NCI-H2107 (cell line): ENCODE data around the gene PPIL4.

Source experiments
- DNase-seq: peaks from one replicate; lab custom pipeline; 2025; lab: John Stamatoyannopoulos, UW

Gene PPIL4, protein sequence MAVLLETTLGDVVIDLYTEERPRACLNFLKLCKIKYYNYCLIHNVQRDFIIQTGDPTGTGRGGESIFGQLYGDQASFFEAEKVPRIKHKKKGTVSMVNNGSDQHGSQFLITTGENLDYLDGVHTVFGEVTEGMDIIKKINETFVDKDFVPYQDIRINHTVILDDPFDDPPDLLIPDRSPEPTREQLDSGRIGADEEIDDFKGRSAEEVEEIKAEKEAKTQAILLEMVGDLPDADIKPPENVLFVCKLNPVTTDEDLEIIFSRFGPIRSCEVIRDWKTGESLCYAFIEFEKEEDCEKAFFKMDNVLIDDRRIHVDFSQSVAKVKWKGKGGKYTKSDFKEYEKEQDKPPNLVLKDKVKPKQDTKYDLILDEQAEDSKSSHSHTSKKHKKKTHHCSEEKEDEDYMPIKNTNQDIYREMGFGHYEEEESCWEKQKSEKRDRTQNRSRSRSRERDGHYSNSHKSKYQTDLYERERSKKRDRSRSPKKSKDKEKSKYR

DNA sequence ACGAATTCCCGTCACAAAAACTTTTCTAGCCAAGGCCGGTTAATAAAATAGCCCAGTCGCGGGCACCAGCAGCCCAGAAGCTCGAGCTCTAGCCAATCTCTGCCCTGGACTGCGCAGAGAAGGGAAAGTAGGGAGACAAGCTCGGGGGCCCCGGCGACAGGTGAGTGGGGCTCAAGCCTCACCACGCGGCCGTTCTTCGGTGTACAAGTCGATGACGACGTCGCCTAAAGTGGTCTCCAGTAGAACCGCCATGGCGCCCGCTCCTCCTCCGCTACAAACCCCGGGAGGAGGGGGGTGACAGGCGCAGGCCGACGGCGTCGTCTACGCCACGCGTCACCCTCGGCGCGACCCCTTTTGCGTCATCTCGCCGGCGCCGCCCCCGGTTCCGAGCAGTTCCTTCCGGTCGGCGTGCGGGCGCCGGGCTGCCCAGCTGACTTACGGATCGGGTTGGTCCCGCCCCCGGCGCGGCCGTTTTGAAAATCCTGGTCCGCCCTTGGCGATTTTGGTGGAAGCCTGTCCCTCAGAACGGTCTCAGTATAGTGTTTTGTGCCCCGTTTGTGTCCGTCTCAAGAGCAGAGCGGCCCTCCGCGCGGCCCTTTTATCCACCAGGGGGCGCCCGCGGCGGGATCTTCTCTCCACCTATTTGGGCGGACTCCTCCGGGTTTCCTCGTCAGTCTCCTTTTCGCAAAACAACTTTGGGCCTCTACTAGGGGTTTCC is at the start of gene PPIL4:
PPIL4 (minus strand) TSS at position 290 of the 718 bp plus-strand sequence; CDS start at position 252, 38 bp downstream.
- DNase-seq, result peak; percentile 93

DNA sequence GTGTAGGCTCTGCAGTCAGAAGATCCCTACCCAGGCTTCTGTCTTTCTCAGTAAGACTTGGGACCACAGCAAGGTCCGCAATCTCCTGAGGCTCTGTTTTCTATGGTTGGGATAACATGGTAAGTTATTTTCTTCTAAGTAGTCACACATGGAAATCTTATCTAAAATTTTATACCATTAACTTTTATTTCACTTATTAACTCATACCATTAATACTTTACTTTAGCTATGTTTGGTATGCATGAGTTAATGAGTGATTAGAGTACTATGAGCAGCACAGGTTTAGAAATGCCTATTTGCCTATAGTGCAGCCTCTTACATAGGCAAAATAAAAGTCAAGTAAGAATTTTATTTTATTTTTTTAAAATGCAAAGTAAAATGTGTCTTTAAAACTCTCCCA is 47.6 kb upstream of the PPIL4 start:
- no peak for DNase-seq

DNA sequence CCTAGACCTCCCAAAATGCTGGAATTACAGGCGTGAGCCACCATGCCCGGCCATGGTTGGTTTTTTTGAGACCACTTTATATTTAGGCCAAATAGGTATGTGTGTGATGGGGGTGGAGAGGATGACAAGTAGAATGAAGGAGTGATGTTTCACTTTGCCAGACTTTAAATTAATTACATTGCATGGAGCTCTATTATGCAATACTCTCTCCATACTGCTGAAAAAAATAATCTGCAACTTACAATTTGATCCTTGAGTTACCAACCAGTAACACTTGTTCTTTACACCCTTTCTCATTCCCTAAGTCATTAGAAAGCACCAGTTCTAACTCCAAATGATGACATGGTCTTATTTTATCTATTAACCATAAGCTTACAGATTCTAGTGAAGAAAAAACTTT is 47.1 kb upstream of the PPIL4 start:
- DNase-seq, result no peak

DNA sequence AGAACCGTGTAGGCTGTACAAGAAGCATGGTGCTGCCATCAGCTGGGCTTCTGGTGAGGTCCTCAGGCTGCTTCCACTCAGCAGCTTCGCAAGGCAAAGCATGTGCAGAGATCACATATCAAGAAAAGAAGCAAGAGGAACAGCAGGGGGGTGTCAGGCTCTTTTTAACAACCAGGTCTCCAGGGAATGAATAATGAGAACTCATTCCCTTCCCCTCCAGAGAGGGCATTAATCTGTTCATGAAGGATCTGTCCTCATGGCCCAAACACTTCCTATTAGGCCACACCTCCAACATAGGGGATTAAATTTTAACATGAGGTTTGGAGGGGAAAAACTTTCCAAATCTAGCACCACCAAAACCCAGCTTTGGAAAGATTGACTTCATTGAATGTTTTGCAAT is 40.3 kb upstream of the PPIL4 start:
- no peak for DNase-seq

DNA sequence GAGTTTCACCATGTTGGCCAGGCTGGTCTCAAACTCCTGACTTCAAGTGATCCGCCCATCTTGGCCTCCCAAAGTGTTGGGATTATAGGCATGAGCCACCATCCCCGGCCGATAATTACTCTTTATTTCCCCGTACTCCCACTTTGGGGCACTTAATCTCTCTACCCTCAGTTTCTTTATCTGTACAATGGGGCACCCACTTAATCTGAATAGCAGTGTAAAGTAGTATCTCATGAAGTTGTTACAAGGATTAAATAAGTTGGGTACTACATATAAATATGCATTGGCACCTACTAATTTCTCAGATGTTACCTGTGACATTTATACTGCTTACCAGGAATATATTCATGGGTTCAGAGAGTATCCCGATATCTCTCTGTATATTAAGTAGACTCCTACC is 35.5 kb upstream of the PPIL4 start:
- DNase-seq, result no peak

DNA sequence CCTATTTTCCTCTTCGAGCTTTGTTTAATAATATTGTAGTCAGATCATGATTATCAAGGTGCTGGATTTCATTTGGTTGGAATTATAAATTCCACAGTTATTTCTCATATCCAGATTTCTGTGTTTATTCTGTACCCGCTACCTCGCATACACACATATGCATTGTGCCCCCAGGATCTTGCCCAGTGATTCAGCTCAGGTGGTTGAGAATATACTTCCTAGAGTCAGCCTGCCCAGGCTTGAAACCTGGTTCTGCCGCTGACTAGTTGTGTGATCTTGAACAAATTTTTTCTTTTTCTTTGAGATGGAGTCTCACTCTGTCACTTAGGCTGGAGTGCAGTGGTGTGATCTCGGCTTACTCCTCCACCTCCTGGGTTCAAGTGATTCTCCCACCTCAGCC is 35.0 kb upstream of the PPIL4 start:
- no peak for DNase-seq

DNA sequence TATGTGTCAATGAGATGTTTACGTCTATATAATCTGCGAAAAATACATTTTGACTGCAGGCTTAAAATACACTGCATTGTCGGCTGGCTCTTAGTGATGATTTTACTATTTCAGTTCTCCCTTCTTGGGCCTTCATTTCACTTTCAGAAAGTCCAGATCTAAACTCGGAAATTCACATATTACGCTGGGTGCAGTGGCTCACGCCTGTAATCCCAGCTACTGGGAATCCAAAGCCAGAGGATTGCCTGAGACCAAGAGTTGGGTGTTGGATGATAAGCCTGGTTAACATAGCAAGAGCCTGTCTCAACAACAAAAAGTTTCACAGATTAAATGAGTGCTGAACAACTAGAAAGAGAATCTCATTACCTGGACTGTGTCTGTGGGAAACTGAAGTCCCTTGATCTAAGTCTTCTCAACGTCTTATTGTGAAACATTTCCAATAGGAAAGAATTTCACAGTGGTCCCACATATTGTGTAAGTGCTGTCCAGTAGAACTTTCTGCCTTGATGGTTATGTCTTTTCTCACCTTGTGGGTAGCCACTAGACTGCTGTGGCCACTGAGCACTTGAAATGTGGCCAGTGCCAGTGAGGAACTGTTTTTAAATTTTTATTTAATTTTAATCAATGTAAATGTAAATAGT is 22.2 kb upstream of the PPIL4 start:
- no peak for DNase-seq

DNA sequence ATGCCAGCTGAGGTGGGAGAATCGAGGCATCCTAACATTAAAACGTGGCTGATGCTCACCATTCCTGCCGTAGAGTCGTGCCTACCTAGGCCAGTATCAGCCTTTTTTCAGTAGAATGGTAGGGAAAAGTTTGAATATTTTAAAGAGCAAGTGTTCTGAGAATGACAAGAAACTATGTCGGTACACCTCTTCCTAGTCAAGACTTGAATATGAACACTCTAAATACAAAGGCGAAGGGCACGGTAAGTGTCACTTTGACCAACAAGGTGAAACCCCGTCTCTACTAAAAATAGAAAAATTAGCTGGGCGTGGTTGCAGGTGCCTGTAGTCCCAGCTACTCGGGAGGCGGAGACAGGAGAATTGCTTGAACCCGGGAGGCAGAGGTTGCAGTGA is 21.3 kb upstream of the PPIL4 start:
- no peak for DNase-seq

DNA sequence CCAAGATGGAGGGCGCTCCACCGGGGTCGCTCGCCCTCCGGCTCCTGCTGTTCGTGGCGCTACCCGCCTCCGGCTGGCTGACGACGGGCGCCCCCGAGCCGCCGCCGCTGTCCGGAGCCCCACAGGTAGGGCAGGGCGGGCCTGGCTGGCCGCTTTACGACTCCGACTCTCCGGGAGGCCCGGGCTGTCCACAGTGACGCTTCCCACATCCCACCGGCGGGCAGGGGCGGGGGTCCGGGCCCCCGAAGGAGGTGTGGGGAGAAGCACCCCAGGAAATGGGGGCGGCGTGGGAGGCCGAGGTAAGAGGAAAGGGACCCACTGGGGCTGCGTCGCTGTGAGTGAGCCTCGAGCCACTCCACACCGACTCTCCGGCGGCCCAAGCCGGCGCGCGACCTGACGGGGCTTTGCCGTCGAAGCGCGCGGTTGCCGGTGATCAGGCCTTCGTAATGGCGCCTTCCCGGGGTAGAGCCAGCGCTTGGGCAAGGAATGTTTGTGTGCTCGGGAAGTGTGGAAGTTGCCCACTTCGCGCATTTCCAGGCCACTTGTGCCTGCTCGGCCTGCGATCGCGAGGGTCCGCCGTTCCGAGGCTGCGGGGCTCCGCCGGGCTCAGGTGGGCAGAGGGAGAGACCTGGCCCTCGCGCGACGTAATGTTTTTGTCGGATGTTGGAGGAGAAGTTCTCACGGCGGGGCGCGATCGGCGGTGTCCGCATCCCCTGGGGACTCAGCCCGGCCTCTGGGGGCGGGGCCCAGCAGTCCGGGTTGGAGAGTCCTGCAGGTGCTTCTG is 20.8 kb upstream of the PPIL4 start:
- DNase-seq, result peak; percentile 29

DNA sequence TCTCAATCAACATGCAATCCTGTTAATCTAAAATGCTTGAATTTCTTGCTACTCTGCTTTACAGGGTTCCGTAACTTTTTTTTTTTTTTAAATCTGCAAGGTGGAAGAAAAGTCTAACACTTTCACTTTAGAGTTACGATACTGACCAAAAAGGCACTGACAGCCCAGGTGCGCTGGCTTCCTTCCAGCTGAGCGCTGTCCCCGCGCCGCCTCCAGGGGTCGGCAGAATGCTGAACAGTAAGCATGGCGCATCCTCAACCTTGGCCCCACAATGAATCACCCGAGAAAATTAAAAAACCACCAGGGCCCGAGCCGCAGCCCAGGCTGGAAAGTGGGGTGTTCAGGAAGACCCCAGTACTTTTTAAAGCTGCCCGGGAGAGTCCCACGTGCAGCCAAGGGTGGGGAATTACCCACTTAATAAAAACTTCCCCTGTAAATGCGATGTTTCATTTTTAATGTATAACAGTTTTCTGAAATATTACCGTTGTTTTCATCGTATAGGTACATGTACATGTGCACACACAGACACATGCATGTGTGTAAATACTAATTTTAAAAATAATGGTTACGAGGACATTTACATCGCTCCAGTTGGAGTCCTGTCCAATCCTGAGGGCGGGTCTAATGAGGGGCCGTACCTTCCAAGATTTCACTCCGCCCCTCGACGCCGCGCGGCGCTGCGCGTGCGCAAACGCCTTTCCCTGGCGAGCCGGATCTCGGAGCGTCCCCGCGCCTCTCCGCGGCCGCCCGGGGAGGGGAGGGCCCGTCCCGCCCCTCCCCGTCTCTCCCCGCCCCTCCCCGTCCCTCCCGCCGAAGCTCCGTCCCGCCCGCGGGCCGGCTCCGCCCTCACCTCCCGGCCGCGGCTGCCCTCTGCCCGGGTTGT is 19.9 kb upstream of the PPIL4 start, which contains the start of gene GINM1:
GINM1 (plus strand) TSS at position 849 of the 883 bp plus-strand sequence. CDS start 40 bp downstream, outside the sequence.
- DNase-seq, result peak; percentile 88

DNA sequence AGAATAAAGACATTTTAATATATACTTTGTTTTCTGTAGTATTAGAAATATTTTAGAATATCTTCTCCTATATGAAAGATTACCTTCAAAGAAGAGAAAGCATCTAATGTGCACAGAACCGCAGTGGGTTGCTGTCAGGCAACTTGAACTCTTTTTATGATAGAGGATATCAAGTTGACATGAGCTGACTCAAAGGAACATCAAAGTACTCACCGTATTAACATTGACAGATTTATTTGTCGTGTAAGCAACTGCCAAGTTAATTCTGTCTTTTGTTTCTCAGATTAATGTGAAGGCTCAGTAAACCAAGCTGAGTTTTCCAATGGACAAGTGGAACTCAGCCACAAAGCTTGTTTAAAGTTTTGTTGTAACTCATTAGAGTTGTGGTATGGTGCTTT is 18.1 kb upstream of the PPIL4 start:
- no peak for DNase-seq

DNA sequence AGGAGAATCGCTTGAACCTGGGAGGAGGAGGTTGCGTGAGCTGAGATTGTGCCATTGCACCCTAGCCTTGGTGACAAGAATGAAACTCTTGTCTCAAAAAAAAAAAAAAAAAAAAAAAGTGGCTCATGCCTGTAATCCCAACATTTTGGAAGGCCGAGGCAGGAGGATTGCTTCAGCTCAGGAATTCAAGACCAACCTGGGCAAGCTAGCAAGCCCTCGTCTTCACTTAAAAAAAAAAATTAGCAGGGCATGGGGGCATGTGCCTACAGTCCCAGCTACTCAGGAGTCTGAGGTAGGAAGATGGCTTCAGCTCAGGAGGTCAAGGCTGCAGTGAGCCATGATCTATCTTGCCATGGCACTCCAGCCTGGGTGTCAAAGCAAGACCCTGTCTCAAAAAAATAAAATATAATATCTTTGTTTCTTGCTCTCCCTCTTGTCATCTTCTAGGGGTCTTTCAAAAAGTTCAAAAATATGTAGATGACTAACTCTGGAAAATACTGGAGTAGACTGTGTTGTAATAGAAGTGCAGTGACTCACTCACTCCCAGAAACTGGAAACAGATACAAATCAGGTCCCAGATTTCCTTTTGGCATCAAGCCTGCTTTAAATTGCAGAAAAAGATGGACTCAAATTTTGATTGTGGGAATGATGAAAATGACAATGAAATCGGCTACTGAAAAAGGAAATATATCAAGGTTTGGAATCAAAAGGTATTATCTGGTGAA is 17.5 kb upstream of the PPIL4 start:
- no peak for DNase-seq

DNA sequence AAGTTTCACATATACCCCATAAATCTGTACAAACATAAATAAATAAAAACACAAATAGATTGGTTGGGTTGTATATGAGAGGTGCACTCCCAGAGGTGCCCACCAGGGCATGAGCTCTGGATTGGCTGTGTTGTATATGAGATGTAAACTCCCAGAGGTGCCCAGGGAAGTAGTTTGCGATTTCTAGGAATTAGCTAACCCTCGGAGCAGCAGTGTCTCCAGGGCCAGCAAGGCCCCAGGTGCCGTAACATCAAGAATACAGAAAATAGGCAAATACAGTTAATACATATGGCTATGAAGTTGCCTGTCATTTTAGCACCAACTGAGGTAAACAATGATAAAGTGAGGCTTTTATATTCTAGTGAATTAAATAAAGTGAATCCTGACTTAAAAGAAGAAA is 14.9 kb upstream of the PPIL4 start:
- no peak for DNase-seq

DNA sequence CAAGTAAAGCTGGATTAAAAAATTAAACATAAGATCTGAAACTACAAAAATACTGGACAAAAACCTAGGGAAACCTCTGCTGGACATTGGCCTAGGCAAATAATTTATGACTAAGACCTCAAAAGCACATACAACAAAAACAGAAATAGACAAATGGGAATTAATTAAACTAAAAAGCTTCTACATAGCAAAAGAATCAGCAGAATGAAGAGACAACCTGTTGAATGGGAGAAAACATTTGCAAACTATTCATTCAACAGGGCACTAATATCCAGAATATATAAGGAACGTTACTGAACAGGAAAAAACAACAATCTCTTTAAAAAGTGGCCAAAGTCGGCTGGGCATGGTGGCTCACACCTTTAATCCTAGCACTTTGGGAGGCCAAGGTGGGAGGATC is 13.5 kb upstream of the PPIL4 start:
- DNase-seq, result no peak

DNA sequence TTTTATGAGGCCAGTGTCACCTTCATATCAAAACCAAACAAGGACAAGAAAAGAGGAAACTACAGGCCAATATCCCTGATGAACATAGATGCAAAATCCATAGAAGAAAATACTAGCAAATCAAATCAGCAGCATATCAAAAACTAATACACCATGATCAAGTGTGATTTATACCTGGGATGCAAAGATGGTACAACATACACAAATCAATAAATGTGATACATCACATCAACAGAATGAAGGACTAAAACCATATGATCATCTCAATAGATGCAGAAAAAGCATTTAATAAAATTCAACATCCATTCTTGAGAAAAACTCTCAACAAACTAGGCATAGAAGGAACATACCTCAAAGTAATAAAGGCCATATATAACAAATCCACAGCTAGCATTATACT is 12.2 kb upstream of the PPIL4 start:
- DNase-seq, result no peak

DNA sequence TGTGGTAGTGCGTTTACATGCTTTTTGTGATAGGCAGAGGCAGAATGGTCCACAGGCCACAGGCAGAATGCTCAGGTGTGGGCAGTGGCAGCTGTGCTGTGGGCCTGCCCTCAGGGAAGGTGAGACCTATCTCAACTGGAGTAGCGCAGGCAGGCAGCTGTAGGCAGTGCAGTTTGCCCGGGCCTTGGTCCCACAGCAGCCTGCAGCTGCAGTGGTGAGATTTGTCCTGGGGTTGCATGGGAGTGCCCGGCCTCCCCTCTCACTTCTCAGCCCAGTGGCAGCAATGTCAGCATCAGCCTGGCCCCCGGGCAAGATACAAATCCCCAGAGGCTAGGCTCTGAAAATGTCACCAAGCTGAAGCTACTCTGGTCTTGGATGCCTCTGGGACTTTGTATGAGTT is 6.1 kb upstream of the PPIL4 start:
- no peak for DNase-seq

DNA sequence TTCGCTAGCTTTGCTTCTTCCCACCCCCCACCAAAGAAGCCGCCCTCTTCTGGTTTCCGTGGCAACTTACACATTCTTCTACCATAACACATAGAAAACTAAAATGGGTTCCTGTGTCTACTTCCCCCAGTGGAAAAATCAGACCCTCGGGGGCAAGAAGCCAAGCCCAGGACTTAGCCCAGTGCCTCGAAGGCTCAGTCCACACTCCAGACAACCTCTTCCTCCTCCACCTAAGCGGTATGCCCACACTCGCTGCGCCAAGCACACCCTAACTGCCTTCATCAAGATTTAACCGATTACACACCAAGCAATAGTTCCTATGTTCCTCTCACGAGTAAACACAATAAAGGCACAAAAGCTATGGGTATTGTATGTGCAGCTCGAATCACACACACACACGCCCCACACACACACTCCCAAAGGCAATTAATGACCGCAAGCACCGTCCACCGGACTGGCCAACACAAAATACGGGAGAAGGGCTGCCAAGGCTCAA is 537 bp downstream of the PPIL4 start:
- DNase-seq, result no peak

DNA sequence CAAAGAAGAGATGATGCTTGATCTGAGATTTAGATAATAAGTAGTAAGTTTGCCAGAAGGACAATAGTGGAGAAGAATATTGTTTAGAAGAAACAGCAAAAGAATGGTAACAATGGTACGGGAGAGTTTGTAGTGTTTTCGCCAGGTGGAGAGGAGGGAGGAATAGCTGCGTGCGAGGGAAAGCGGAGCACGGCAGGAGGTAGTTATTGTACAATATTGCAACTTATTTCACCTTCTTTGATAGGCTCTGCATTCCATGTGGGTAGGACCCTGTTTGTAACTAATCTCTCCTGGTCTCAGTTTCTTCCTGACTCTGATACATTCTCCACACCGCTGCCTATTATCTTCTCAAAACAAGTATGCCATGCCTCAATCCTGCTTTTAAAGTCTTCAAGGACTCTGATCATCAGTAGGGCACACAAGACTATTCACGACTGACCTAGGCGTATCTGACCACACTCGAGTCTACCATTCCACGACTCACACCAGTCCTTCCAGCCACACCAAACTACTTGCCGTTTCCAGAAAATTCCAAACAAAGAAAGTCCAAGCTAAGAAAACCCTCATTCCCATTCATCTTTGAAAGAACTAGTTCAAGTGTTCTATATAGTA is 1.1 kb downstream of the PPIL4 start:
- DNase-seq, result no peak

DNA sequence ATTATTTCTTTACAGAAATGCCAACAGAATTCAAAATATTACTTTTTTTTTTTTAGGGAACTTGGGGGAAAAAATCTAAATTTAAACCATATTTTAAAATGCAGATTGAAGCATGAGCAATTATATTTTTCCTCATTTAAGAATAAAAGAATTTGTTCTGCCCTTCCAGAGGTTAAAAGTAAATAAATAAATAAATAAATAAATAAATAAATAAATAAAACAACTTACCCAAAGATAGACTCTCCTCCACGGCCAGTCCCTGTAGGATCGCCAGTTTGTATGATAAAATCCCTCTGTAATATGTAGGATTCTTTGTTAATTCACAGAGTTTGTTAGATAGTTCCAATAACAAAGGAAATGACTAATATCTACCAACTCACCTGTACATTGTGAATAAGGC is 4.7 kb downstream of the PPIL4 start:
- DNase-seq, result no peak

DNA sequence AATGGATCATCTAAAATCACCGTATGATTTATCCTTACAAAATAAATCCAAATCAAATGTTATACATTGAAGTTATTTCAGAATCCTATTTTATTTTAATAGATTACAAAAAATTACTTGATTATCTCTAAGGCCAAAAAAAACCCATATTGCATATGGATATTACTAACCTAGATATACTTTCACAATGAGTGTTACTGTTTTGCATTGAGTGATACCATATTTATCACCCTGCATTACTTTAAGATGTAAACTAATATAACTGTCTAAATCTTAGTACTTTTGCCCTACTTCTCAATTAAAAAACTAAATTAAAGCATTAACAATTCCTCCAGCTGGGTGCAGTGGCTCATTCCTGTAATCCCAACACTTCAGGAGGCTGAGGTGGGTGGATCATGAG is 11.1 kb downstream of the PPIL4 start:
- no peak for DNase-seq
